MM.1S (cell line): Measurements from ENCODE around the gene MOB3B.

ENCODE experiments used
- EZH2 ChIP-seq: fragments of 300-600 bp; sonication (generic); optimal IDR thresholded peaks from 2 replicates; pipeline ENCODE3; 2017; ENCODE audit warnings: low read depth, mild to moderate bottlenecking, antibody characterized with exemption, low read length, mixed read lengths
- TF ChIP-seq, protein P1 (sequence below): fragments of 300-600 bp; sonication (generic); IDR thresholded peaks from 2 replicates; pipeline ENCODE4 v1.5.1; 2016; ENCODE audit warnings: antibody characterized with exemption, low read length, mixed read lengths

DNA sequence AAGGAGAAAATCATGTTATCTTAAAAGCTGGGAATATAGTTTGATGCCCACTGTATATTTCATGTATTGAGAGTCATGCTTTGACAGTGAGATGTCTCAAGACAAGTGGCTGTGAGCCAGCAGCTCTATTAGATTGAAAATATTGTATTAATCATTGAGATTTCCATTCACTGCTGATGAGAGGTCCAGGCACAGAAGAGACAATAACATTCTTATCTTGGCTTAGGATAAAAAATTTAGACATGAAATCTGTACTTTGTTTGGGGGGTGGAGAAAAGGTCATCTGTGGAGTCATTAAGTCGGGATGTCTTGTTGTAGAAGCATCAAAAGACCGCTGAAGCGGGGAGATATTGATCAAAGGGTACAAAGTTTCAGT is 134.8 kb downstream of the MOB3B start:
- TF ChIP-seq, protein P1, sequence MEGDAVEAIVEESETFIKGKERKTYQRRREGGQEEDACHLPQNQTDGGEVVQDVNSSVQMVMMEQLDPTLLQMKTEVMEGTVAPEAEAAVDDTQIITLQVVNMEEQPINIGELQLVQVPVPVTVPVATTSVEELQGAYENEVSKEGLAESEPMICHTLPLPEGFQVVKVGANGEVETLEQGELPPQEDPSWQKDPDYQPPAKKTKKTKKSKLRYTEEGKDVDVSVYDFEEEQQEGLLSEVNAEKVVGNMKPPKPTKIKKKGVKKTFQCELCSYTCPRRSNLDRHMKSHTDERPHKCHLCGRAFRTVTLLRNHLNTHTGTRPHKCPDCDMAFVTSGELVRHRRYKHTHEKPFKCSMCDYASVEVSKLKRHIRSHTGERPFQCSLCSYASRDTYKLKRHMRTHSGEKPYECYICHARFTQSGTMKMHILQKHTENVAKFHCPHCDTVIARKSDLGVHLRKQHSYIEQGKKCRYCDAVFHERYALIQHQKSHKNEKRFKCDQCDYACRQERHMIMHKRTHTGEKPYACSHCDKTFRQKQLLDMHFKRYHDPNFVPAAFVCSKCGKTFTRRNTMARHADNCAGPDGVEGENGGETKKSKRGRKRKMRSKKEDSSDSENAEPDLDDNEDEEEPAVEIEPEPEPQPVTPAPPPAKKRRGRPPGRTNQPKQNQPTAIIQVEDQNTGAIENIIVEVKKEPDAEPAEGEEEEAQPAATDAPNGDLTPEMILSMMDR: no peak
- TF ChIP-seq EZH2: no peak
